ENCODE measurements around the gene MZT2A.
"Not testable (repeated sequence)": the region's sequence is repeated elsewhere in the genome, so short reads cannot be mapped to it uniquely, and the experiment has no call there.

DNA sequence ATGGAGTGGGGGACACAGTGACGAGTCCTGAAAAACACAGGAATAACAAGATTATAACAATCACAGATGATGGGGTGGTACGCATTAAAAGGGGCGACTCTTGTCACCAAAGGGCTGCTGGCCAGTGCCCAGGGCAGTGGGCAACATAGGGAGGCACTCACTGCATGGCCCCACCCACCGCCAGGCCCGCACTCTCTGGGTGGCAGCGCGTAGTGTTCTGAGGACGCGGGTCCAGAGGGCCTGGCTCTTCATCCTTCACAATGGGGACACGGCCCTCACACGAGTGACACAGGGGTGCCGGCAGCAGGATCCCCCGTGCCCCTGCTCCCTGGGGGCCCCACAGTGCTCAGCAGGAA lies 42.1 kb upstream of the MZT2A start:
- TF ChIP-seq, protein P1, sequence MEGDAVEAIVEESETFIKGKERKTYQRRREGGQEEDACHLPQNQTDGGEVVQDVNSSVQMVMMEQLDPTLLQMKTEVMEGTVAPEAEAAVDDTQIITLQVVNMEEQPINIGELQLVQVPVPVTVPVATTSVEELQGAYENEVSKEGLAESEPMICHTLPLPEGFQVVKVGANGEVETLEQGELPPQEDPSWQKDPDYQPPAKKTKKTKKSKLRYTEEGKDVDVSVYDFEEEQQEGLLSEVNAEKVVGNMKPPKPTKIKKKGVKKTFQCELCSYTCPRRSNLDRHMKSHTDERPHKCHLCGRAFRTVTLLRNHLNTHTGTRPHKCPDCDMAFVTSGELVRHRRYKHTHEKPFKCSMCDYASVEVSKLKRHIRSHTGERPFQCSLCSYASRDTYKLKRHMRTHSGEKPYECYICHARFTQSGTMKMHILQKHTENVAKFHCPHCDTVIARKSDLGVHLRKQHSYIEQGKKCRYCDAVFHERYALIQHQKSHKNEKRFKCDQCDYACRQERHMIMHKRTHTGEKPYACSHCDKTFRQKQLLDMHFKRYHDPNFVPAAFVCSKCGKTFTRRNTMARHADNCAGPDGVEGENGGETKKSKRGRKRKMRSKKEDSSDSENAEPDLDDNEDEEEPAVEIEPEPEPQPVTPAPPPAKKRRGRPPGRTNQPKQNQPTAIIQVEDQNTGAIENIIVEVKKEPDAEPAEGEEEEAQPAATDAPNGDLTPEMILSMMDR (IDR thresholded peaks at IDR 0.05 in 8 of 11, conservative IDR thresholded peaks at IDR 0.05 in 3 of 11): not testable (repeated sequence)
- not testable (repeated sequence) for TF ChIP-seq POLR2AphosphoS5 (IDR thresholded peaks at IDR 0.05)

All from spleen (tissue), 7 donors.